SK-N-SH (cell line): Measurements from ENCODE around the gene TSPYL4. TPM values are rescaled to one million over a fixed set of nuclear protein-coding genes. Genes with fewer than 3 reads are reported as not detected.

Experiments
- CTCF ChIA-PET: fragments of 300-600, 350-600 bp; formaldehyde crosslinking; extraction: SDS; loops from one replicate; lab custom pipeline; 2021; lab: Yijun Ruan, JAX
- POLR2A ChIA-PET: fragments of 350-600 bp; sonication (Branson Sonifier 250); formaldehyde crosslinking; extraction: SDS; loops from one replicate; lab custom pipeline; 2020; ENCODE audit warnings: antibody characterized with exemption, inconsistent platforms; lab: Yijun Ruan, JAX
- DNase-seq: peaks from one replicate; pipeline ENCODE4 v3.0.0; 2012
- H2AFZ ChIP-seq: fragments of 200-600 bp; sonication (generic); 2 replicates; pipeline ENCODE4 v1.8.1; 2016; ENCODE audit warnings: antibody characterized with exemption, mild to moderate bottlenecking, low read depth
- H3F3A ChIP-seq: fragments of 200-600 bp; sonication (generic); replicated peaks from 2 replicates; pipeline ENCODE3; 2016; ENCODE audit warnings: antibody characterized with exemption, mild to moderate bottlenecking; ENCODE audit not compliant: insufficient read depth
- H3K27ac ChIP-seq, 2 experiments: fragments of 200-500 bp in 1 of 2; fragments of 200-600 bp in 1 of 2; sonication (Bioruptor generic) in 1 of 2; sonication (generic), shearing (Covaris generic) in 1 of 2; 2 replicates each; pipeline versions ENCODE4 v1.5.1 to v1.6.1; 2014 to 2016; ENCODE audit warnings: low read depth in 2 of 2, inconsistent platforms in 1 of 2, low read length in 1 of 2, mild to moderate bottlenecking in 1 of 2, mixed read lengths in 1 of 2
- H3K27me3 ChIP-seq: fragments of 200-600 bp; sonication (generic), shearing (Covaris generic); 2 replicates; pipeline ENCODE4 v1.6.1; 2016; ENCODE audit warnings: mixed run types; ENCODE audit not compliant: insufficient read depth
- H3K36me3 ChIP-seq, 2 experiments: fragments of 200-500 bp in 1 of 2; fragments of 200-600 bp in 1 of 2; sonication (Bioruptor generic) in 1 of 2; sonication (generic) in 1 of 2; replicated peaks in 1 of 2; 2 replicates each; pipeline versions ENCODE3 to v1.5.1; 2014 to 2016; ENCODE audit warnings: low read length in 1 of 2, mild to moderate bottlenecking in 1 of 2; ENCODE audit not compliant: insufficient read depth in 2 of 2, control insufficient read depth in 1 of 2
- H3K4me1 ChIP-seq, 2 experiments: fragments of 200-500 bp in 1 of 2; fragments of 200-600 bp in 1 of 2; sonication (Bioruptor generic) in 1 of 2; sonication (generic), shearing (Covaris generic) in 1 of 2; 2 replicates each; pipeline versions ENCODE4 v1.5.1 to v1.6.1; 2014 to 2016; ENCODE audit warnings: low read depth in 1 of 2, low read length in 1 of 2, mixed run types in 1 of 2; ENCODE audit not compliant: insufficient read depth in 2 of 2, control insufficient read depth in 1 of 2
- H3K4me2 ChIP-seq: fragments of 200-600 bp; sonication (generic), shearing (Covaris generic); 2 replicates; pipeline ENCODE4 v1.6.1; 2017; ENCODE audit warnings: mixed run types
- H3K4me3 ChIP-seq, 2 experiments: fragments of 200-500 bp in 1 of 2; fragments of 200-600 bp in 1 of 2; sonication (Bioruptor generic) in 1 of 2; sonication (generic), shearing (Covaris generic) in 1 of 2; 2 replicates each; pipeline versions ENCODE4 v1.5.1 to v1.8.1; 2014 to 2016; ENCODE audit warnings: low read depth in 2 of 2, inconsistent platforms in 1 of 2, low read length in 1 of 2, mild to moderate bottlenecking in 1 of 2, mixed read lengths in 1 of 2, moderate library complexity in 1 of 2
- H3K79me2 ChIP-seq: fragments of 200-600 bp; sonication (generic); 2 replicates; pipeline ENCODE4 v1.8.1; 2017; ENCODE audit warnings: mild to moderate bottlenecking; ENCODE audit not compliant: insufficient read depth
- H3K9ac ChIP-seq: fragments of 200-600 bp; sonication (generic); 2 replicates; pipeline ENCODE4 v1.6.1; 2017; ENCODE audit warnings: mixed run types
- H3K9me2 ChIP-seq: fragments of 200-600 bp; sonication (generic); 2 replicates; pipeline ENCODE4 v1.6.1; 2017; ENCODE audit warnings: mixed run types
- H3K9me3 ChIP-seq: fragments of 200-600 bp; sonication (generic); 2 replicates; pipeline ENCODE4 v1.6.1; 2017; ENCODE audit warnings: mixed run types, mild to moderate bottlenecking, moderate library complexity
- H4K20me1 ChIP-seq: fragments of 200-600 bp; sonication (generic); 2 replicates; pipeline ENCODE4 v1.6.1; 2017; ENCODE audit warnings: mild to moderate bottlenecking, mixed run types; ENCODE audit not compliant: insufficient read depth
- ELF1 ChIP-seq: IDR thresholded peaks from 2 replicates; pipeline ENCODE4 v1.4.0; 2012
- FOXJ3 ChIP-seq: sonication (generic); formaldehyde crosslinking; IDR thresholded peaks from 2 replicates; pipeline ENCODE4 v1.5.1; 2020; ENCODE audit warnings: mild to moderate bottlenecking, missing genetic modification reagents
- MEF2A ChIP-seq: IDR thresholded peaks from 2 replicates; pipeline ENCODE4 v1.4.0; 2012; ENCODE audit warnings: low read depth, borderline replicate concordance
- MXI1 ChIP-seq: IDR thresholded peaks from 2 replicates; pipeline ENCODE4 v1.6.1; 2012; ENCODE audit warnings: mild to moderate bottlenecking, low read depth, low read length, improper control_type of control experiment
- NFIC ChIP-seq: IDR thresholded peaks from 2 replicates; pipeline ENCODE4 v1.4.0; 2012; ENCODE audit warnings: borderline replicate concordance
- NRF1 ChIP-seq: IDR thresholded peaks from 2 replicates; pipeline ENCODE4 v1.6.1; 2012; ENCODE audit warnings: low read depth, mild to moderate bottlenecking, low read length
- POLR2AphosphoS5 ChIP-seq: IDR thresholded peaks from 2 replicates; pipeline ENCODE4 v1.6.1; 2012; ENCODE audit warnings: low read depth, low read length
- RAD21 ChIP-seq: IDR thresholded peaks from 2 replicates; pipeline ENCODE4 v1.6.1; 2012; ENCODE audit warnings: mild to moderate bottlenecking, low read length
- RFX5 ChIP-seq: IDR thresholded peaks from 2 replicates; pipeline ENCODE4 v1.6.1; 2012; ENCODE audit warnings: mild to moderate bottlenecking, improper control_type of control experiment, low read length
- RXRA ChIP-seq: IDR thresholded peaks from 2 replicates; pipeline ENCODE4 v1.4.0; 2012; ENCODE audit warnings: low read depth, mild to moderate bottlenecking, borderline replicate concordance
- SIN3A ChIP-seq: IDR thresholded peaks from 2 replicates; pipeline ENCODE4 v1.6.1; 2012; ENCODE audit warnings: low read depth, mild to moderate bottlenecking, low read length, moderate library complexity, borderline replicate concordance
- SMC3 ChIP-seq: IDR thresholded peaks from 2 replicates; pipeline ENCODE4 v1.6.1; 2012; ENCODE audit warnings: low read depth, low read length, improper control_type of control experiment
- TEAD4 ChIP-seq: IDR thresholded peaks from 2 replicates; pipeline ENCODE4 v1.4.0; 2012; ENCODE audit warnings: mild to moderate bottlenecking, borderline replicate concordance; ENCODE audit not compliant: insufficient read depth
- WGBS: methylation state at CpG from one replicate; pipeline ENCODE4 v1.1.6; 2017; ENCODE audit warnings: low lambda C conversion rate; 5-methylcytosine and 5-hydroxymethylcytosine counted together
- polyA plus RNA-seq, 3 experiments: library from polyadenylated mRNA; depleted of rRNA; stranded (reverse); fragments of >200 nt; gene quantifications; 2 replicates each; pipeline ENCODE4 v1.2.3, GENCODE V29; 2012
- TF ChIP-seq, protein P1 (sequence below): IDR thresholded peaks from 2 replicates; pipeline ENCODE4 v1.6.1; 2012; ENCODE audit warnings: mild to moderate bottlenecking, low read depth, low read length, moderate library complexity
- TF ChIP-seq, protein P2 (sequence below): IDR thresholded peaks from 2 replicates; pipeline ENCODE4 v1.4.0; 2012; ENCODE audit warnings: low read depth, borderline replicate concordance
- TF ChIP-seq, protein P3 (sequence below): fragments of 200-600 bp; sonication (generic); IDR thresholded peaks from 2 replicates; pipeline ENCODE4 v1.6.1; 2017; ENCODE audit warnings: antibody characterized with exemption, mild to moderate bottlenecking, moderate library complexity
- TF ChIP-seq, protein P4 (sequence below): IDR thresholded peaks from 2 replicates; pipeline ENCODE4 v1.4.0; 2012; ENCODE audit warnings: low read depth
- TF ChIP-seq, protein P5 (sequence below): fragments of 150-350 bp; IDR thresholded peaks from 2 replicates; pipeline ENCODE4 v1.6.1; 2016; ENCODE audit warnings: mild to moderate bottlenecking, low read depth, low read length
- TF ChIP-seq, protein P6 (sequence below): IDR thresholded peaks from 2 replicates; pipeline ENCODE4 v1.4.0; 2012; ENCODE audit warnings: low read depth, borderline replicate concordance

The TSPYL4 gene
- polyA plus RNA-seq, 1 of the 3 experiments (the other 2 are of a cell fraction) = 29.1 TPM

DNA sequence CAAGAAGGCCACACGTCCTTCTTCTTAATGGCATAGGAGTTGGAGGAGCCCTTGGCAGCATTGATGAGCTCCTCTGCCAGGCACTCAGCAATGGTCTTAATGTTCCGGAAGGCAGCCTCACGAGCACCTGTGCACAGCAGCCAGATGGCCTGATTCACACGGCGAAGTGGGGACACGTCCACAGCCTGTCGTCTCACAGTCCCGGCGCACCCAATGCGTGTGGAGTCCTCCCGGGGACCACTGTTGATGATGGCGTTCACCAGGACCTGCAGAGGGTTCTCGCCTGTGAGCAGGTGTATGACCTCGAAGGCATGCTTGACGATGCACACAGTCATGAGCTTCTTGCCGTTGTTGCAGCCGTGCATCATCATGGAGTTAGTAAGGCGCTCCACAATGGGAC is 4.6 kb upstream of the TSPYL4 start:
- Histone ChIP-seq H3K4me1 (peaks cover 0 to 6% of the 10 kb centered on the region in 2 experiments; a peak in 1 of 4 replicates), H3K9ac (no peak overlapping the region), H3K36me3 (no peaks in the 10 kb centered on the region), H3K27ac (no peak overlapping the region), H3K79me2 (peaks cover 43% of the 10 kb centered on the region), H2AFZ (no peak overlapping the region), H3K27me3 (no peaks in the 10 kb centered on the region), H3K4me2 (no peak overlapping the region), H4K20me1 (no peaks in the 10 kb centered on the region), H3F3A (no peaks in the 10 kb centered on the region), H3K9me3 (no peaks in the 10 kb centered on the region; the same call in 1 of the 2 replicates), H3K9me2 (no peaks in the 10 kb centered on the region), H3K4me3 (no peak overlapping the region)
- 93% methylated on average over 8 of the region's 18 CpGs for WGBS
- no peak for TF ChIP-seq RAD21
- no peak for TF ChIP-seq FOXJ3
- TF ChIP-seq POLR2AphosphoS5 = no peak
- TF ChIP-seq, protein P1, sequence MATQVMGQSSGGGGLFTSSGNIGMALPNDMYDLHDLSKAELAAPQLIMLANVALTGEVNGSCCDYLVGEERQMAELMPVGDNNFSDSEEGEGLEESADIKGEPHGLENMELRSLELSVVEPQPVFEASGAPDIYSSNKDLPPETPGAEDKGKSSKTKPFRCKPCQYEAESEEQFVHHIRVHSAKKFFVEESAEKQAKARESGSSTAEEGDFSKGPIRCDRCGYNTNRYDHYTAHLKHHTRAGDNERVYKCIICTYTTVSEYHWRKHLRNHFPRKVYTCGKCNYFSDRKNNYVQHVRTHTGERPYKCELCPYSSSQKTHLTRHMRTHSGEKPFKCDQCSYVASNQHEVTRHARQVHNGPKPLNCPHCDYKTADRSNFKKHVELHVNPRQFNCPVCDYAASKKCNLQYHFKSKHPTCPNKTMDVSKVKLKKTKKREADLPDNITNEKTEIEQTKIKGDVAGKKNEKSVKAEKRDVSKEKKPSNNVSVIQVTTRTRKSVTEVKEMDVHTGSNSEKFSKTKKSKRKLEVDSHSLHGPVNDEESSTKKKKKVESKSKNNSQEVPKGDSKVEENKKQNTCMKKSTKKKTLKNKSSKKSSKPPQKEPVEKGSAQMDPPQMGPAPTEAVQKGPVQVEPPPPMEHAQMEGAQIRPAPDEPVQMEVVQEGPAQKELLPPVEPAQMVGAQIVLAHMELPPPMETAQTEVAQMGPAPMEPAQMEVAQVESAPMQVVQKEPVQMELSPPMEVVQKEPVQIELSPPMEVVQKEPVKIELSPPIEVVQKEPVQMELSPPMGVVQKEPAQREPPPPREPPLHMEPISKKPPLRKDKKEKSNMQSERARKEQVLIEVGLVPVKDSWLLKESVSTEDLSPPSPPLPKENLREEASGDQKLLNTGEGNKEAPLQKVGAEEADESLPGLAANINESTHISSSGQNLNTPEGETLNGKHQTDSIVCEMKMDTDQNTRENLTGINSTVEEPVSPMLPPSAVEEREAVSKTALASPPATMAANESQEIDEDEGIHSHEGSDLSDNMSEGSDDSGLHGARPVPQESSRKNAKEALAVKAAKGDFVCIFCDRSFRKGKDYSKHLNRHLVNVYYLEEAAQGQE = no peak
- no peak for TF ChIP-seq SMC3
- TF ChIP-seq ELF1 = no peak
- TF ChIP-seq, protein P2, sequence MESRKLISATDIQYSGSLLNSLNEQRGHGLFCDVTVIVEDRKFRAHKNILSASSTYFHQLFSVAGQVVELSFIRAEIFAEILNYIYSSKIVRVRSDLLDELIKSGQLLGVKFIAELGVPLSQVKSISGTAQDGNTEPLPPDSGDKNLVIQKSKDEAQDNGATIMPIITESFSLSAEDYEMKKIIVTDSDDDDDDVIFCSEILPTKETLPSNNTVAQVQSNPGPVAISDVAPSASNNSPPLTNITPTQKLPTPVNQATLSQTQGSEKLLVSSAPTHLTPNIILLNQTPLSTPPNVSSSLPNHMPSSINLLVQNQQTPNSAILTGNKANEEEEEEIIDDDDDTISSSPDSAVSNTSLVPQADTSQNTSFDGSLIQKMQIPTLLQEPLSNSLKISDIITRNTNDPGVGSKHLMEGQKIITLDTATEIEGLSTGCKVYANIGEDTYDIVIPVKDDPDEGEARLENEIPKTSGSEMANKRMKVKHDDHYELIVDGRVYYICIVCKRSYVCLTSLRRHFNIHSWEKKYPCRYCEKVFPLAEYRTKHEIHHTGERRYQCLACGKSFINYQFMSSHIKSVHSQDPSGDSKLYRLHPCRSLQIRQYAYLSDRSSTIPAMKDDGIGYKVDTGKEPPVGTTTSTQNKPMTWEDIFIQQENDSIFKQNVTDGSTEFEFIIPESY = no peak
- TF ChIP-seq MXI1 = no peak
- no peak for TF ChIP-seq SIN3A
- no peak for TF ChIP-seq RXRA
- TF ChIP-seq, protein P3, sequence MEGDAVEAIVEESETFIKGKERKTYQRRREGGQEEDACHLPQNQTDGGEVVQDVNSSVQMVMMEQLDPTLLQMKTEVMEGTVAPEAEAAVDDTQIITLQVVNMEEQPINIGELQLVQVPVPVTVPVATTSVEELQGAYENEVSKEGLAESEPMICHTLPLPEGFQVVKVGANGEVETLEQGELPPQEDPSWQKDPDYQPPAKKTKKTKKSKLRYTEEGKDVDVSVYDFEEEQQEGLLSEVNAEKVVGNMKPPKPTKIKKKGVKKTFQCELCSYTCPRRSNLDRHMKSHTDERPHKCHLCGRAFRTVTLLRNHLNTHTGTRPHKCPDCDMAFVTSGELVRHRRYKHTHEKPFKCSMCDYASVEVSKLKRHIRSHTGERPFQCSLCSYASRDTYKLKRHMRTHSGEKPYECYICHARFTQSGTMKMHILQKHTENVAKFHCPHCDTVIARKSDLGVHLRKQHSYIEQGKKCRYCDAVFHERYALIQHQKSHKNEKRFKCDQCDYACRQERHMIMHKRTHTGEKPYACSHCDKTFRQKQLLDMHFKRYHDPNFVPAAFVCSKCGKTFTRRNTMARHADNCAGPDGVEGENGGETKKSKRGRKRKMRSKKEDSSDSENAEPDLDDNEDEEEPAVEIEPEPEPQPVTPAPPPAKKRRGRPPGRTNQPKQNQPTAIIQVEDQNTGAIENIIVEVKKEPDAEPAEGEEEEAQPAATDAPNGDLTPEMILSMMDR = no peak
- TF ChIP-seq NRF1 = no peak
- no peak for TF ChIP-seq RFX5
- TF ChIP-seq TEAD4 = no peak
- TF ChIP-seq MEF2A = no peak
- no peak for TF ChIP-seq NFIC
- TF ChIP-seq, protein P4, sequence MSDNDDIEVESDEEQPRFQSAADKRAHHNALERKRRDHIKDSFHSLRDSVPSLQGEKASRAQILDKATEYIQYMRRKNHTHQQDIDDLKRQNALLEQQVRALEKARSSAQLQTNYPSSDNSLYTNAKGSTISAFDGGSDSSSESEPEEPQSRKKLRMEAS = no peak
- TF ChIP-seq, protein P5, sequence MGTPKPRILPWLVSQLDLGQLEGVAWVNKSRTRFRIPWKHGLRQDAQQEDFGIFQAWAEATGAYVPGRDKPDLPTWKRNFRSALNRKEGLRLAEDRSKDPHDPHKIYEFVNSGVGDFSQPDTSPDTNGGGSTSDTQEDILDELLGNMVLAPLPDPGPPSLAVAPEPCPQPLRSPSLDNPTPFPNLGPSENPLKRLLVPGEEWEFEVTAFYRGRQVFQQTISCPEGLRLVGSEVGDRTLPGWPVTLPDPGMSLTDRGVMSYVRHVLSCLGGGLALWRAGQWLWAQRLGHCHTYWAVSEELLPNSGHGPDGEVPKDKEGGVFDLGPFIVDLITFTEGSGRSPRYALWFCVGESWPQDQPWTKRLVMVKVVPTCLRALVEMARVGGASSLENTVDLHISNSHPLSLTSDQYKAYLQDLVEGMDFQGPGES = no peak
- TF ChIP-seq, protein P6, sequence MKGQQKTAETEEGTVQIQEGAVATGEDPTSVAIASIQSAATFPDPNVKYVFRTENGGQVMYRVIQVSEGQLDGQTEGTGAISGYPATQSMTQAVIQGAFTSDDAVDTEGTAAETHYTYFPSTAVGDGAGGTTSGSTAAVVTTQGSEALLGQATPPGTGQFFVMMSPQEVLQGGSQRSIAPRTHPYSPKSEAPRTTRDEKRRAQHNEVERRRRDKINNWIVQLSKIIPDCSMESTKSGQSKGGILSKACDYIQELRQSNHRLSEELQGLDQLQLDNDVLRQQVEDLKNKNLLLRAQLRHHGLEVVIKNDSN = no peak
- CTCF ChIA-PET = interaction anchor here (0.6 to 3.7 kb wide), 3 partner anchors 10 to 588 kb away, joined by 3 to 28 read pairs (median 4); no protein-coding TSS in a partner anchor
- POLR2A ChIA-PET = no interaction called here
- no peak for DNase-seq
